ENCODE results near the gene C17orf75. TPM values are rescaled to one million over a fixed set of nuclear protein-coding genes. Genes with fewer than 3 reads are reported as not detected.

Gene C17orf75
- total RNA-seq, 1 experiment from 2014 or later: 22.5 TPM

GRCh38 chr17:32297860-32298259 is 44.1 kb downstream of the C17orf75 start:
- Histone ChIP-seq H3K4me2 (ENCODE audit: low read length) (no peak overlapping the region), H3K27me3 (ENCODE audit: insufficient read depth, low read length) (no peaks in the 10 kb centered on the region), H3K9me3 (ENCODE audit: control insufficient read depth in 1 of 2, insufficient read depth in 1 of 2, low read depth in 1 of 2, low read length in 2 of 2) (no peaks in the 10 kb centered on the region), H3K4me3 (replicated peaks in 1 of 2; ENCODE audit: low read depth in 1 of 2, low read length in 2 of 2) (no peak overlapping the region), H3K4me1 (ENCODE audit: control insufficient read depth in 1 of 2, insufficient read depth in 2 of 2, low read length in 2 of 2) (no peaks in the 10 kb centered on the region), H4K20me1 (ENCODE audit: insufficient read depth) (no peaks in the 10 kb centered on the region), H3K79me2 (ENCODE audit: insufficient read depth, low read length) (no peaks in the 10 kb centered on the region), H2AFZ (ENCODE audit: low read depth, low read length, poor library complexity, severe bottlenecking) (no peak overlapping the region), H3K9me2 (ENCODE audit: insufficient read depth) (no peaks in the 10 kb centered on the region), H3K27ac (ENCODE audit: low read depth, low read length) (no peak overlapping the region), H3K36me3 (ENCODE audit: control insufficient read depth in 1 of 2, insufficient read depth in 2 of 2, low read length in 2 of 2) (no peaks in the 10 kb centered on the region), H3K9ac (ENCODE audit: low read length) (no peak overlapping the region)
- no peak for ATAC-seq
- ChIA-PET POLR2A (no interaction called here), CTCF (no interaction called here), RAD21 (ENCODE audit: low non-redundant PET in 1 of 2, low total read pairs in 2 of 2, uncharacterized antibody in 2 of 2, unreplicated experiment in 2 of 2) (no interaction called here)
- no TSS peak for BruUV-seq (replicated peaks)
- intact Hi-C loops (cut with micrococcal nuclease): no loop called here
- DNase-seq (ENCODE audit: low read depth, low spot score): no peak
- TF ChIP-seq YY1 (IDR thresholded peaks at IDR 0.05; ENCODE audit: extremely low read depth, insufficient replicate concordance, low read depth, low read length) (no peak), EGR1 (IDR thresholded peaks at IDR 0.05; ENCODE audit: low read depth) (no peak), CTCF (IDR thresholded peaks at IDR 0.05 in 2 of 3, conservative IDR thresholded peaks at IDR 0.05 in 1 of 3; ENCODE audit: borderline replicate concordance in 1 of 3, insufficient read depth in 1 of 3, low read depth in 2 of 3, low read length in 2 of 3) (no peak), ZFX (IDR thresholded peaks at IDR 0.05) (no peak), CBX3 (IDR thresholded peaks at IDR 0.05; ENCODE audit: low read depth) (no peak), FOSL1 (IDR thresholded peaks at IDR 0.05; ENCODE audit: low read depth) (no peak), POLR2AphosphoS5 (IDR thresholded peaks at IDR 0.05; ENCODE audit: low read depth, low read length) (no peak), RAD21 (IDR thresholded peaks at IDR 0.05; ENCODE audit: low read depth) (no peak), CEBPB (IDR thresholded peaks at IDR 0.05; ENCODE audit: low read depth) (no peak), EZH2 (IDR thresholded peaks at IDR 0.05) (no peak), ZNF274 (IDR thresholded peaks at IDR 0.05; ENCODE audit: low read depth, low read length) (no peak), TCF7L2 (IDR thresholded peaks at IDR 0.05; ENCODE audit: borderline replicate concordance, extremely low read depth, insufficient read depth, insufficient read length) (no peak)
- TF ChIP-seq, protein P1, sequence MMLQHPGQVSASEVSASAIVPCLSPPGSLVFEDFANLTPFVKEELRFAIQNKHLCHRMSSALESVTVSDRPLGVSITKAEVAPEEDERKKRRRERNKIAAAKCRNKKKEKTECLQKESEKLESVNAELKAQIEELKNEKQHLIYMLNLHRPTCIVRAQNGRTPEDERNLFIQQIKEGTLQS (IDR thresholded peaks at IDR 0.05): no peak
- TF ChIP-seq, protein P2, sequence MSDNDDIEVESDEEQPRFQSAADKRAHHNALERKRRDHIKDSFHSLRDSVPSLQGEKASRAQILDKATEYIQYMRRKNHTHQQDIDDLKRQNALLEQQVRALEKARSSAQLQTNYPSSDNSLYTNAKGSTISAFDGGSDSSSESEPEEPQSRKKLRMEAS (IDR thresholded peaks at IDR 0.05): no peak
- TF ChIP-seq, protein P3, sequence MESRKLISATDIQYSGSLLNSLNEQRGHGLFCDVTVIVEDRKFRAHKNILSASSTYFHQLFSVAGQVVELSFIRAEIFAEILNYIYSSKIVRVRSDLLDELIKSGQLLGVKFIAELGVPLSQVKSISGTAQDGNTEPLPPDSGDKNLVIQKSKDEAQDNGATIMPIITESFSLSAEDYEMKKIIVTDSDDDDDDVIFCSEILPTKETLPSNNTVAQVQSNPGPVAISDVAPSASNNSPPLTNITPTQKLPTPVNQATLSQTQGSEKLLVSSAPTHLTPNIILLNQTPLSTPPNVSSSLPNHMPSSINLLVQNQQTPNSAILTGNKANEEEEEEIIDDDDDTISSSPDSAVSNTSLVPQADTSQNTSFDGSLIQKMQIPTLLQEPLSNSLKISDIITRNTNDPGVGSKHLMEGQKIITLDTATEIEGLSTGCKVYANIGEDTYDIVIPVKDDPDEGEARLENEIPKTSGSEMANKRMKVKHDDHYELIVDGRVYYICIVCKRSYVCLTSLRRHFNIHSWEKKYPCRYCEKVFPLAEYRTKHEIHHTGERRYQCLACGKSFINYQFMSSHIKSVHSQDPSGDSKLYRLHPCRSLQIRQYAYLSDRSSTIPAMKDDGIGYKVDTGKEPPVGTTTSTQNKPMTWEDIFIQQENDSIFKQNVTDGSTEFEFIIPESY (IDR thresholded peaks at IDR 0.05; ENCODE audit: extremely low read depth, insufficient replicate concordance, low read length): no peak

Measured in HCT116 (cell line).